Left forelimb (tissue), 1 donor: ENCODE measurements around the gene PIP5K1B.
"Not testable (repeated sequence)": the region's sequence is repeated elsewhere in the genome, so short reads cannot be mapped to it uniquely, and the experiment has no call there.

ENCODE experiments used
- DNase-seq: peaks from one replicate; pipeline ENCODE4 v3.0.0-alpha.2; 2018; ENCODE audit warnings: low spot score

The PIP5K1B gene, protein sequence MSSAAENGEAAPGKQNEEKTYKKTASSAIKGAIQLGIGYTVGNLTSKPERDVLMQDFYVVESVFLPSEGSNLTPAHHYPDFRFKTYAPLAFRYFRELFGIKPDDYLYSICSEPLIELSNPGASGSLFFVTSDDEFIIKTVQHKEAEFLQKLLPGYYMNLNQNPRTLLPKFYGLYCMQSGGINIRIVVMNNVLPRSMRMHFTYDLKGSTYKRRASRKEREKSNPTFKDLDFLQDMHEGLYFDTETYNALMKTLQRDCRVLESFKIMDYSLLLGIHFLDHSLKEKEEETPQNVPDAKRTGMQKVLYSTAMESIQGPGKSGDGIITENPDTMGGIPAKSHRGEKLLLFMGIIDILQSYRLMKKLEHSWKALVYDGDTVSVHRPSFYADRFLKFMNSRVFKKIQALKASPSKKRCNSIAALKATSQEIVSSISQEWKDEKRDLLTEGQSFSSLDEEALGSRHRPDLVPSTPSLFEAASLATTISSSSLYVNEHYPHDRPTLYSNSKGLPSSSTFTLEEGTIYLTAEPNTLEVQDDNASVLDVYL

DNA sequence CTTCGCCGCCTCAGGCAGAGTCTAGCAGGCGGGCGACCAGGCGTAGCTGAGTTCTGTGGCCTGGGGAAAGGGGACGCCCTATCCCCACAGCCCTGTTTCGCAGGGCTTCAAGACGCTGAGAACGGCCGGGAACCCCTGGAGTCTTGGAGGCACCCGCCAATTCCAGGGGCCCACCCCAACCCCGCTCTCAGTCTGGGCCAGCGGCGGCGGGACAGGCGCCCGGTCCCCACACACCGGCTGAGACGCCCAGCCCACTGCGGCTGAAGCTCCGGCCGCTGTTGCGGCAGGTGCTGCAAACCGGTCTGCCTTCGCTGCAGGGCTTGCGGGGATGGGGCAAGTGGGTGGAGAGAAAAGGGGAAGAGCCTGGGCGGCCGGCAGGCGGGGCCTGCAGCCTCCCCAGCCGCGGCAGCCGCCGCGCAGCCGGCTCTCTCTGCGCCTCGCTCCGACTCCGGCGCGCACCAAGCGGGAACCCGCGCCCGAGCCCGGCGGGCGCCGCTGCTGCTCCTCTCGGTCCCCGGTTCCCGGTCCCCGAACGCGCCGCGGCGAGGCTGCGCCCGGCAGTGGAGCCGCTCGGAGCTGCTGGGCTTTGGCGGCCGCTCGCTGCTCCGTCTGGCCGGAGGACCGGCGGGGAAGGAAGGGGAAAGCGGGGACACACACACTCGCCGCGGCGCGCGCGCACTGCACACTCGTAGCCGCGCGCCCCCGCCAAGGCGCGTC is at the start of gene PIP5K1B:
TSS of gene PIP5K1B (plus strand) at position 427 of the 717 bp plus-strand sequence. CDS start 117,375 bp downstream, outside the sequence.
- peak; percentile 77 for DNase-seq

DNA sequence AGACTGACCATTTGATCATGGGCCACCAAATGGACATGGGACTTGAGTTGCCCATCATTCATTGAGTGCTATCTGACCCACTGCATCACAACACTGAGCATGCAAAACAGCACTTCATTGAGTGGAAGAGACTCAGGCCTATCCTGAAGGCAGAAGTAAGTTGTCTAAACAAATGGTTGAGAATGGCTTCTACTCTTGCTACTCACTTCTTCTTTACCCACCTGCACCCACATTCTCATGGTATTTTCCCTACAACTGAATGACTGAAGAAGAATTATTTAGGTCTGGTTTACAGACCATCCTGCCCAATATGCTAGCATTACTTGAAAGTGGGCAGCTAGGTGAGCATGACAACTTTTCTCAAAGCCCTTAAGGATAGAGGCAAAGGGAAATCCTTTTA is 41.0 kb upstream of the PIP5K1B start:
- DNase-seq = no peak

DNA sequence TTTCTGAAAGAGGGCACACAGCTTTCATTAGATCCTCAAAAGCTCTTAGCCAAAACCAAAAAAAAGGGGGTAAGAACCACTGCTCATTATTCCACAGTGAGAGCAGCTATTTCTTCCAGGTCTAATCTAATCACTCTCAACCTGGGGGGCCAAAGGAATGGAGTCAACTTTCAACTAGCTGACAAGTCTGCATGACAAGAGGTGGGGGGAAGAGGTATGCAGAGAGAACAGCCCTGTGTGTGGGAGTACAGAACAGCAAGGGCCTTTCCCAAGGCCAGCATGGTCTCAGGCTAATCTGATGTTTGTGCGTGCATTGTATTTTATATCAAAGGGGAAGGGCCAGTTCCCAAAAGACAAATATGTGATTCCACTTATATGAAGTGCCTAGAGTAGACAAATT is 36.9 kb upstream of the PIP5K1B start:
- DNase-seq = no peak

DNA sequence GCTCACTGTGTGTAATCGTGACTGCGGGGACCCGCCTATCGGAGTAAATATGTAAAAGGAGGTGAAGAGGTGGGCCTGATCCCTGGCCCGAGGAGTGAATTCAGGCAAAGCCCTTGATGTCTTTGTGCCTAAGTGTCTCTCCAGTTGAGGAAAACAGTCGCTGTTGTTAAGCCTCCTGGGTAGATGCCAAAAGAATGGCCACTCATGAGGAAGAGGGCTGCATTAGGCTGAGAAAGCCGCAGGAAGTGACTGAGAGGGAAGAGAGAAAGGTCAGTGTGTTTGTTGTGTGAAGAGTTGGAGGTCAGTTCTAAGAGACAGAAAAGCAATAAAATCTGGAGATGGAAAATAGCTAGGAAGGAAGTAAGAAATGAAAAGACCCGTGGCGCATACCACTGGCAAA is 35.8 kb upstream of the PIP5K1B start:
- DNase-seq = no peak

DNA sequence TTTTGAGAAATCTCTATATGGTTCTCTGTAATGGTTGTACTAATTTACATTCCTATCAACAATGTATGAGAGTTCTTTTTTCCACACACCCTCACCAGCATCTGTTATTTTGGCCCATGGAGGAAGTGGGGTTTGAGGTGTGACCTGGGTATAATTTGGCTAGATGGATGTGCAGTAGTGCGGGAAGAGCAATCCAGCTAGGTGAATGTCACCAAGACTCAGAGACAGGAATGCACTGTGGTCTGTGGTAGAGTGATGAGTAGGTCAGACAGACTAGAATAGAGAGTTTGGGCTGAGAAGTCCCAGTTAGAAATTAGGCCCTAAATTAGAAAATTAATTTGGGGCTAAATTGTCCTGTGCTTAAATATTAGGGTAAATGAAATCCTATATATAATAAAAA is 32.8 kb upstream of the PIP5K1B start:
- no peak for DNase-seq

DNA sequence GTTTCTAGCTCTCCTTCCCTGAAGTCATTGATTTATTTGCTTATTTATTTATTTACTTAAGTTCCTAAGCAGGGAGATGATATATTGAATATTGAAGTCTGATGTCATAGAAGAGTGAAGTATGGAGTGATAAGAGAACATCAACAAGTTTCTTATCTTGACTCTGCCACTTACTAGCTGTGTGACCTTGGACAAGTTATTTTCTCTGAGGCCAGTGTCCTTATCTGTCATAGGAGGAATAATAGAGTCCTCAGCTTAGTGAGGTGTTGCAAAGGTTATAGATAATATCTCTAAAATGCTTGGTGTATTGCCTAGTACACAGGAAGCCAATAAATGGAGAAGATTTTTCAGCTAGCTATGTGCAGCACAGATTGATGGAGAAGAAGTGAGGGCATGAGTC is 32.4 kb upstream of the PIP5K1B start:
- no peak for DNase-seq

DNA sequence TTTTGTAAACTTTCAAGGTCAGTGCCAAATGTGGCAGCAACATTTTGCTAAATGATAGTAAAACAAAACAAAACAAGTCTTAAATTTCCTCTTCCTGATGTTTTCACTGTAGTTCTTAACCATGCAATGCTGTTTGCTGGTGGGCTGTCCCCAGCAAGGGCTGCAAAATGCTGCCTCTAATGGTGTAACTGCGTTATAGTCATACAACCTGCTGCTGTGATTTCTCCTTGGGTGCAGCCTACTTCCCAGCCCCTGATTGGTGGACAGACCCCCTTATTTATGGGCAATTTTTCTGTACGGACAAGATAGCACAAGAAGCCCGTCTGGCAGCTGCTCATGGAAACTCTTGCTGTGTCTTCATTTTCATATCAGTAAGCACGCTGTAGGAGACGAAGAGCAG is 26.6 kb upstream of the PIP5K1B start:
- DNase-seq = no peak

DNA sequence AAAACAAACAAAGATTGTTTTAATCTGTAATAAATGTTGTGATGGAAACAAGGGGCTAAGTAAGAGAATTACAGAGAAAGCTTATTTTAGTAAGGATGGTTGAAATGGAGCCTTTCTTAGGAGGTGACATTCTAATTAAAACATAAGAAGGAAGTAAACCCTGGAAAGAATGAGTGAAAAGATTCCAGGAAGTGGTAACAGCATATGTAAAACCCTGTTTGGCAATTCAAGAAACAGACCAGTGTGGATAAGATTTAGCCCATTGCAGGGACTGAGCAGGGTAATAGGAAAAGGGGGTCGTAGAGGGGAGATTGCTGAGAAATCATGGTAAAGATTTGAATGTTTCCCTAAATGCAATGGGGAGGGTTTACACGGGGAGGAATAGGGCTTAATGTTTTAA is 21.6 kb upstream of the PIP5K1B start:
- DNase-seq = no peak

DNA sequence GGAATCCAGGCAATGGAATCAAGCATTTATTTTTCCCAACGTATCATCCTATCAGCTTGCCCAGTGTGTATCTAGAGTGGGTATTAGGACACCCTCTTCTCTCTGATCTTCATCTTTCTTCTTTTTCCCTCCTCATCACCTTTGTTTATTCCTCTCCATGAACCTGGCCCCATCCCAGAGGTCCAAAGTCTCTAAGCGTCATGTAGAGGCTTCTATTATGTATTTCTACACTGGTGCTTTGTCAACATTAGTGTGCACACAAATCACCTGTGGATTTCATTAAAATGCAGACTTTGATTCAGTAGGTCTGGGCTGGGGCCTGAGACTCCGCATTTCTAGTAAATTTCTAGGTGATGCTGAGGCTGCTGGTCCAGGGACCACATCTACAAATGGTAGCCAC is 19.8 kb upstream of the PIP5K1B start:
- no peak for DNase-seq

DNA sequence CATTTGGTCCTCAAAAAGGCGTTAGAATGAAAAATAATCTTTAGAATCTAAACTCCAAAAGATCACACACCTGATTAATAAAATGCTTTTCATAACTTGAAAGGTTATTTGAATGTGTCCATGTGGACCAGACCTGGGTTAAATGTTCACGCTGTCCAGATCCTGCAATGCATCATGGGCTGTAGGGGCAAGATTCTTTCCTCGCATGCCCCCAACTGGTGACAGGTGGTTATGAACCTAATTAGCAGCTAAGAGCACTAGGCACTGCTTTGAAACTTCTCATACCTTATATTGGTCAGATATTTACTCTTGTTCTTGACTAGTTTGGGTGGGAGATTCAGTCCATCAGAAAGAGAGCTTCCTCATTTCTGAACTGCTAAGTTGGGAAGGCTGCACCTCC is 19.3 kb upstream of the PIP5K1B start:
- DNase-seq = no peak

DNA sequence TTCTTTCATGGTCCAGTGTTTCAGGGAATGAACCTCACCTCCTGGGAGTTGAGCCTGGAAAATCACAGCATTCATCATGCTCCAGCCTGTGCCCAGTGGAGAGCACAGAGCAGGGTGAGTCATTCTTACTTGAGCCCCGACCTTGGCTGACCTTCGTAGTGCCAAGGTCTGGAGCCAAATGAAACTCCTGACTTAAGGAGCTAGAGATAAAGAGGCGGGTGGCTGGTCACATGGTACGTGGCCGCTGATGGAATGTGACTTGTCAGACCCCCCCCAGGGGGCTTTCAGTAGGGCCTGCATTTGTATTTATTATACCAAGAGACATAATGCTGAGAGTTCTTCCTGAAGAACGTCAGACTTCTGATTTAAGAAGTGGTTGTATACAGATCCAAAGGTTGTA is 15.0 kb upstream of the PIP5K1B start:
- DNase-seq = no peak

DNA sequence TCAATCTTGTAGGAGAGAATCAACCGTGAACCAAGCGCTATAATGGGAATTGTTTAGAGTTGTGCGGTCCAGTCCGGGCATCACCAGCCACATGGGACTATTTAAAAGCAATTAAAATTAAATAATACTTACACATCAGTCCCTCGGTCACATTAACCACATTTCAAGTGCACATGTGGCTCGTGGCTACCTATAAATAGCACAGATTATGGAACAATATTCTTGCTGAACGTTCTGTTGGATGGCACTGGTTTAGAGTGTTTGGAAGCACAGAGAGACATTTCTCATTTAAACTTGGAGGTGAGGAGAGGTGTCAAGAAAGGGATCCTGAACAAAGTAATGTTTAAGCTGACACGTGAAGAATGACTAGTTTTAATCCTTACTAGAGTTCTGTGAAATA is 12.5 kb upstream of the PIP5K1B start:
- no peak for DNase-seq

DNA sequence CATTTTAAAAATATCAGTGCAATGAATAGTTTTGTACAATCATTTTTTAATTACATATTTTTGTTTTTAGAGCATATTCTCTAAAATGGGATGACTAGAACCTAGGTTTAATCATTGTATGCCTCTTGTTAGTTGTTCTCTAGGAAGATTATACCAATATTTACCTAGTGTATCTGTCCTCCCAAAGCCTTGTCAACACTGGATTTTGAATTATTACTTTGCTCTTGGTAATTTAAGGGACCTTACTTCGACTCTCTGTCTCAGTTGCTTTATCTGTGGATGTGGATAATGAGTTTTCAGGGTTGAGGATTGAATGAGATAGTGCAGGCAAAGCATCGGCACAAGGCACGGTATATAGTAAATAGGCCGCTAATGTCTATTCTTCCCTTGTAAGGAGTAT is 10.9 kb upstream of the PIP5K1B start:
- DNase-seq = no peak

DNA sequence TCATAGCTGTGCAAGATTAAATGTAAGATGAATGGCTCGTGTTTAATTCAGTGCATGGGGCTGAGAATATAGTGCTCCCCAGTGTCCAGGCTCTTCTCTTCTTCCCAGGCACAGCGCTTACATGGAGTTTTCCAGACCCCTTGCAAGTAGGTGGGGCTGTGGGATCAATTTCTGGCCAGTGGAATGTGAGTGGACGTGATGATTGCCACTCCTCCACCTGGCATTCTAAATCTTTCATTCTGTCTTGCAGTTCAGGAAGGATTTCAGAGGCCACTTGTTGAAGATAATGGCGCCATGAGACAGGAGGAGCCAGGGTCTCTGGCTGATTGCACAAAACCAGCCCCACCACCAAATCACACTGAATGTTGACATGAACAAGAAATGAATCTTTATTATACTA is 7.2 kb upstream of the PIP5K1B start:
- DNase-seq = no peak

DNA sequence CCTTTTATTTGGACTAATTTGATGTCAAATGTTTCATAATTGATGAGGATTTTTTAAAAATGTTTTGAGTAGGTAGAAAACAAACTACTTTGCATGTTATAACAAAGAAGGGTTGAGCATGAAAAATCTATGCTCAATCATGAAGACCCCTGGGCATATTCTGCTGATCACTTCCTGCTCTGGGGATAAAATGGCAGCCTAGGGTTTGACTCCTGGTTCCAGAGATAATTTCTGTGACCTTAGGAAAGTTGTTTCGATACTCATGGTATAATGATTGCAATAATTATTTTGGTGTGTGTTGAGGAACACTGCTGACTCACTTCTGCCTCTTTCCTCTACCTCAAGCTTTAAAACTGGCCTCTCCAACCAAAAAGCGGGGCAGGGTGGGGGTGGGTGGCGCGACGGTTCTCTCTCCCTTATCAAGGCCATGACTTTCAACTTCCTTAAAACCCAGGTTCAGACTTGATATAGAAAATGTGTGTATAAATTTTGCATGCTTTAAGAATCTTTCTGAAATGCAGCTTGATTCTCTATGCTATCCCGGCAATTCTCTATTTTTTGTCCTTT is 6.0 kb upstream of the PIP5K1B start:
- DNase-seq = no peak

DNA sequence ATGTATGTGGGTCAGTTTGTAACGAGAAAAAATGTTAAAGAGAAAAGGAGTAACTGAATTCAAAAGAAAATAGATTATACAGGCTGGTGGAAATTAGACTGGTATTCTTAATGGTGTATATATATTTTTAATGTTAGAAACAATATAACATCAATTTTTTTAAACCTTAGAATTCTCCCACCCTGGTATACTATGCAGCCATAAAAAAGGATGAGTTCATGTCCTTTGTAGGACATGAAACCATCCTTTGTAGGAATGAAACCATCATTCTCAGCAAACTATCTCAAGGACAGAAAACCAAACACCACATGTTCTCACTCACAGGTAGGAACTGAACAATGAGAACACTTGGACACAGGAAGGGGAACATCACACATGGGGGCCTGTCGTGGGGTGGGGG is 5.4 kb upstream of the PIP5K1B start:
- not testable (repeated sequence) for DNase-seq

DNA sequence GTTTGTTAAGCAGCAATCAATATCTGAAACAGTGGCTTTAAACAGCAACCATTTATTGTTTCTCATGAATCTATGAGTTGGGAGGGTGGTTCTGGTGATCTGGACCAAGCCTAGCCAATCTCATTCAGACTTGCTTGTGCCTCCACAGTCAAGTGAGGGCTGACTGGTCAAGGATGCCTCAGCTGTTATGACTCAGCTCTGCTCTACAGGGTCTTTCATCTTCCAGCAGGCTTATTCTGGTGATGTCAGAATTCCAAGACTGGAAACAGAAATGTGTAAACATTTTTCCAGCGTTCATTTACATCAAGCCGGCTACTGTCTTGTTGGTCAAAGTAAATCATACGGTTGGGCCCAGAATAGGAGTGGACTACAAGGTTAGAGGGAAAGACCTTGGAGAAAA is 2.5 kb upstream of the PIP5K1B start:
- no peak for DNase-seq

DNA sequence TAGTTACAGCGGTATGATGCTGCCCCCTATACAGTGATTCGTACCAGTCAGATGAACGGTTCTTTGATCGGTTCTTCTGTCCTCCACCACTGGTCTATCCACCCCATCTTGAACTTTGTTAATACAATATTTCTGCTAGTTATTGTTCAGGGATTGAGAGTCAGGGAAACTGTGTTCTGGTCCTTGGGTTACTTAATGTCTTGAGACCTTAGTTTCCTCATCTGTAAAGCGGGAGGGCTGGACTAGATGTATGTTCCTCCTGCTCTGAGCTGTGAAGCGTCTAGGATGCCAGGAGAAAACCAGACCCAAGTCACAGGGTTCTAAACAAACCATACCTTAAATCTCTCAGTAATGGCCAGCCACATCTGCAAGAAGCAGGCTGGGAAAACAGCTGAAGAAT is 1.4 kb upstream of the PIP5K1B start:
- no peak for DNase-seq

DNA sequence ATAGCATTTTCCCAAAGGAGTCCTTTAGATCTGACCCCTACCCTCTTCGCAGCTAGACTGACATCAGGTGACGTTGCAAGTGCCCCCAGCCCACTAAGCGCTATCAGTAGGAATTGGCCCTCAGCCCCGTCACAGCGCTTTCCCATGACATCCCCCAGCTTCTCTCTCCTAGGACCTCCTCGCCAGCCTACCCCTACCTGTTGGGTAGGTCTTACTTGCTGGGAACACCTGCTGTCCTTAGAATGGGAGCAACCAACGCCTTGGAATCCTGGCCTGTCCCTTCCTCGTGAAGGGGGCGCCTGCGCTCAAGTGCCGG is 584 bp upstream of the PIP5K1B start:
- peak; percentile 69 for DNase-seq

DNA sequence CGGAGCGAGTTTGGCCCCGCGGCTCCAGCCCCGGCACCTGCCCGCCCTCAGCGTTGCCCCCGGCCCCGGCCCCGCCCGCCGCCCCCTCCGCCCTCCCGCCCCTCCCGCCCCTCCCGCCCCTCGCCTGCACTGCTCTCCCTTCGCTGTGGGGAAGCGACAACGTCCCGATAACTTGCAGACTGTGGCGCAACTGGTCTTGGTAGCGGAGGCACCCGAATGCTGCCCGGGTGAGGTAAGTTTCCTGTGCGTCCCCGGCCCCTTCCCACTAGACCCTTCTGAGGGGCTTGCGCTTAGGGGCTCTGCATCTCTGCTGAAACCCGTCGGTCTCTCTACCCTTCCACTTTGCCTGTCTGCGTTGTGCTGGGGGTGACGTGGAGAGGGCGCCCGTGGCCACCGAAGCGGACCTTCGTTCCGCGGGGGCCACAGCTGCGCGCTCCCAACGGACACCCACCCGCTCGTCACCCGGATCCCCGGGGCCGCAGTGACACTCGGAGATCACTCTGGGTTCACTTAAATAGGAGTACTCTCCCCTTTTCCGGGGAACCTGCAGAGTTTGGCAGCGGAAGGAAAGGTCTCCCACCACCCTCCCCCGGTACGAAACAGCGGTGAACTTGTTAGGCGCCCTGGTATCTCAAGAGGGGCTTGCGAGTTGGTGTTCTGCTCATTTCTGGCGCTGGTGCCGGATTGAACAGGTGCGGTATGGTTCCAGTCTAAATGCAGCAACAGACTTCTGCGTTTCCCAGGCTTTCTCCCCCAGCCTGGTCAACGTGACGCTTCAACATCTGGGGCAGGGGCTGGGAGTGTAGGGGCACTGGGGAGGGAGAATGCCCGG is 707 bp downstream of the PIP5K1B start:
- DNase-seq = no peak

DNA sequence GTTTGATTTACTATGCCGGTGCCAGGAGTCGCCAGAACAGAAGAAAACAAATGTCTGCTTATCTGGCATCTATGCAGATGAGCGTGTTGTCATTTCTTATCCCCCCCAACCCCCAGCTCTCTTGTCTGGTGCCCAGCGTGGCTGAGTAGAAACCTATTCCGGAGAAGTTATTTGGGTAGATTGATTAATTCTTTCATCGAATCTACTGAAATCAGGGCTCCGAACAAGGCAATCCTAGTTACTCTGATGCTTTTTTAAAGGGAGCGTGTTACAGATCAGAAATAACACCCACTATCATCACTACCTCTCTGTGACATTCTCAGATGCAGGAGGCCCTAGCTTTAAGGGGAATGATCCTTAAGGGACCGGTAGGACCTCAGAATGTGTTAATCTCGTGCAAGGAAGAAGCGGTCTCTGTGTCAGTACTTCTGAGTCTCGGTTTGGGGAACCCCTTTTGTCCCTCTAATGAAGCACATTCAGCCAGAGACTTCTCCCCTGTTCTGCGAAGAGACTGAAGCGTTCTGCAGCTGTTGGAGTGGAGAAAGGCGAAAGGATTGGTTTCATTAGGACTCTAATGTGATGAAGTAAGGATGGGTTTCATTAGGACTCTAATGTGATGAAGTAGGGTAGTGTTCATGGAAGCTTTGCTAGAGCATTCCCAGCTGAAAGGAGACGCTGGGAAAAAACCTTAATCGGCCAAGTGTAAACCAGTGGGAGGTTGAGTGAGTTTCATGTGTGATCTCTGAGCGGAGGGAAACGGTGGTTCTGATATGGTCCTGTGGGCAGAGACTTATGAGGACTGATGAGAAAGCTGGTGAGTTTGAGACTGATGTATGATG is 1.5 kb downstream of the PIP5K1B start:
- DNase-seq = no peak
